Activated CD4-positive, alpha-beta T cell treated with anti-CD3 and anti-CD28 coated beads for 4 hours (primary cell): ENCODE measurements around the gene TXNL4A.
A peak's percentile ranks its signal among the peaks of the same experiment; 100 is the strongest.
"Not testable (repeated sequence)": the region's sequence is repeated elsewhere in the genome, so short reads cannot be mapped to it uniquely, and the experiment has no call there.

Experiments used
- DNase-seq, 2 donors: peaks; one replicate each; pipeline ENCODE4 v3.0.0-alpha.2; 2020

TXNL4A gene

GRCh38 chr18:79988451-79989194 is at the start of gene TXNL4A:
Gene TXNL4A (minus strand): TSS chr18:79988563. CDS start chr18:79988392, 171 bp downstream.
- DNase-seq, result peak; percentile 82 to 85

GRCh38 chr18:80037300-80037699 is 48.9 kb upstream of the TXNL4A start:
- DNase-seq, result no peak

- DNase-seq, result no peak
Measured at GRCh38 chr18:80035997-80036396, 47.6 kb upstream of the TXNL4A start.

GRCh38 chr18:80034852-80035406 is 46.6 kb upstream of the TXNL4A start:
- DNase-seq, result no peak

- peak; percentile 100 for DNase-seq
Measured at GRCh38 chr18:80034068-80034851, 45.9 kb upstream of the TXNL4A start, which contains the start of gene RBFA. Gene RBFA (plus strand): TSS chr18:80034434. CDS start chr18:80034496, 62 bp downstream.

GRCh38 chr18:80033181-80034067 is 45.1 kb upstream of the TXNL4A start:
- peak; percentile 86 to 89 for DNase-seq

- DNase-seq, result no peak
Measured at GRCh38 chr18:80029690-80030089, 41.3 kb upstream of the TXNL4A start.

GRCh38 chr18:80027719-80028118 is 39.4 kb upstream of the TXNL4A start:
- DNase-seq, result not testable (repeated sequence)

GRCh38 chr18:80026363-80026762 is 38.0 kb upstream of the TXNL4A start:
- DNase-seq, result no peak

- no peak for DNase-seq
Measured at GRCh38 chr18:80023173-80023572, 34.8 kb upstream of the TXNL4A start.

- no peak for DNase-seq
Measured at GRCh38 chr18:80022613-80023012, 34.2 kb upstream of the TXNL4A start.

GRCh38 chr18:80012714-80013113 is 24.4 kb upstream of the TXNL4A start:
- DNase-seq, result no peak

GRCh38 chr18:80011496-80012137 is 23.3 kb upstream of the TXNL4A start:
- not testable (repeated sequence) for DNase-seq

GRCh38 chr18:80010551-80010906 is 22.2 kb upstream of the TXNL4A start:
- DNase-seq, result no peak

- DNase-seq, result no peak
Measured at GRCh38 chr18:80009661-80010550, 21.5 kb upstream of the TXNL4A start.

GRCh38 chr18:80006724-80007123 is 18.4 kb upstream of the TXNL4A start:
- no peak for DNase-seq

- DNase-seq, result no peak
Measured at GRCh38 chr18:80004600-80005342, 16.4 kb upstream of the TXNL4A start.

- no peak for DNase-seq
Measured at GRCh38 chr18:80002468-80002867, 14.1 kb upstream of the TXNL4A start.

- no peak for DNase-seq
Measured at GRCh38 chr18:80000877-80001276, 12.5 kb upstream of the TXNL4A start.

- not testable (repeated sequence) for DNase-seq
Measured at GRCh38 chr18:79999701-80000100, 11.3 kb upstream of the TXNL4A start.
